ENCODE data around the gene CR1L.
"Not testable (repeated sequence)": the region's sequence is repeated elsewhere in the genome, so short reads cannot be mapped to it uniquely, and the experiment has no call there.

DNA sequence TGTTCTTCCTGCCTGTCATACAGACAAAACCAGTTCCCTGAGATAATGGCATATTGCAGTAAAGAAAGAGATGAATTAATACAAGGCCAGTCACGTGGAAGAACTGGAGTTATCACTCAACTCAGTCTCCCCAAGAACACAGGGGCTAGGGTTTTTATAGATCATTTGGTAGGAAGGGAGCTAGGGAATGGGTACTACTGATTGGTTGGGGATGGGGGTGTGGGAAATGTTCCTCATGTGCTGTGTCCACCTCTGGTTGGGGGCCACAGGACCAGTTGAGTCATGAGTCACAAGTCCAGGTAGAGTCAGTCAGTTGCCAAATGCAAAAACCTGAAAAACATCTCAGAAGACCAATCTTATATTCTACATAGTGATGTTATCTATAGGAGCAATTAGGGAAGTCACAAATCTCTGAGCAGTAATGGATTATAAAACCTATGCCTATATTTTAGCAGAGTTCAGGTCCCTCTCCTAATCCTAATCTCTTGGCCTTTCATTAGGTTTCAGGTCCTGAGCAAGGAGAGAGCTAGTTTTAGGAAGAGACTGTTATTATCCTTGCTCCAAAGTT lies 19.3 kb upstream of the CR1L start:
- TF ChIP-seq CTCF (IDR thresholded peaks at IDR 0.05); POLR2AphosphoS5 (IDR thresholded peaks at IDR 0.05; ENCODE audit: low read depth, low read length): not testable (repeated sequence)
